Measurements from ENCODE around the gene GLI3. TPM values are rescaled to one million over a fixed set of nuclear protein-coding genes. Genes with fewer than 3 reads are reported as not detected.
A peak's percentile ranks its signal among the peaks of the same experiment; 100 is the strongest.

Gene GLI3
- 0.08 and 0.10 TPM in 2 replicates for polyA plus RNA-seq (2012; rRNA removed)
- 0.03 and 0.08 TPM in 2 replicates for polyA plus RNA-seq (2012; cell fraction: cytosol; rRNA removed)
- 0.01 and 0.05 TPM in 2 replicates for polyA plus RNA-seq (2012; cell fraction: nucleus; rRNA removed)

- no peaks in the 10 kb centered on the region for H4K20me1 ChIP-seq (ENCODE audit: insufficient read depth)
- H3K9me3 ChIP-seq = no peaks in the 10 kb centered on the region
- H3K4me1 ChIP-seq (ENCODE audit: control insufficient read depth in 1 of 2, insufficient read depth in 2 of 2, low read depth in 1 of 2, low read length in 1 of 2) = peaks cover 0 to 4% of the 10 kb centered on the region in 2 experiments; a peak in 2 of 4 replicates
- H3K79me2 ChIP-seq (ENCODE audit: insufficient read depth) = no peaks in the 10 kb centered on the region
- peaks cover 7% of the 10 kb centered on the region for H3F3A ChIP-seq (replicated peaks; ENCODE audit: insufficient read depth)
- peak within 1 kb of the TSS; percentile 49 to 77 for H3K4me3 ChIP-seq (ENCODE audit: low read depth in 2 of 2, low read length in 1 of 2)
- H3K27ac ChIP-seq (ENCODE audit: low read depth in 2 of 2, low read length in 1 of 2) = no peak within 1 kb of the TSS
- CTCF ChIA-PET = no interaction called here
- peak within 1 kb of the TSS; percentile 89 for H2AFZ ChIP-seq (ENCODE audit: low read depth)
- DNase-seq = peak; percentile 54
- H3K9ac ChIP-seq = no peak within 1 kb of the TSS
- no peaks in the 10 kb centered on the region for H3K36me3 ChIP-seq (replicated peaks in 1 of 2; ENCODE audit: control insufficient read depth in 1 of 2, insufficient read depth in 2 of 2, low read length in 1 of 2)
- POLR2A ChIA-PET = no interaction called here
- under 1% methylated on average over 33 of the region's 92 CpGs for WGBS (ENCODE audit: low lambda C conversion rate)
- TF ChIP-seq TAF1 (IDR thresholded peaks at IDR 0.05; ENCODE audit: borderline replicate concordance, low read depth, low read length) (no peak), JUND (IDR thresholded peaks at IDR 0.05) (peak; percentile 45), FOXM1 (IDR thresholded peaks at IDR 0.05; ENCODE audit: low read depth) (no peak), RAD21 (IDR thresholded peaks at IDR 0.05; ENCODE audit: low read length) (no peak), REST (IDR thresholded peaks at IDR 0.05; ENCODE audit: low read depth, low read length) (no peak), FOSL2 (IDR thresholded peaks at IDR 0.05; ENCODE audit: borderline replicate concordance, low read depth) (peak; percentile 68; the same call in 1 of the 2 replicates), USF1 (IDR thresholded peaks at IDR 0.05; ENCODE audit: borderline replicate concordance, low read depth) (no peak), SIN3A (IDR thresholded peaks at IDR 0.05; ENCODE audit: borderline replicate concordance, low read depth, low read length) (no peak), MAX (IDR thresholded peaks at IDR 0.05; ENCODE audit: low read depth) (peak; percentile 20; the same call in 1 of the 2 replicates), POLR2AphosphoS5 (IDR thresholded peaks at IDR 0.05; ENCODE audit: low read depth, low read length) (no peak), ELF1 (IDR thresholded peaks at IDR 0.05) (no peak), NFIC (IDR thresholded peaks at IDR 0.05; ENCODE audit: borderline replicate concordance) (no peak), GABPA (IDR thresholded peaks at IDR 0.05; ENCODE audit: low read depth) (no peak), MEF2A (IDR thresholded peaks at IDR 0.05; ENCODE audit: borderline replicate concordance, low read depth) (no peak), RFX5 (IDR thresholded peaks at IDR 0.05; ENCODE audit: low read length) (no peak)
- TF ChIP-seq, protein P1, sequence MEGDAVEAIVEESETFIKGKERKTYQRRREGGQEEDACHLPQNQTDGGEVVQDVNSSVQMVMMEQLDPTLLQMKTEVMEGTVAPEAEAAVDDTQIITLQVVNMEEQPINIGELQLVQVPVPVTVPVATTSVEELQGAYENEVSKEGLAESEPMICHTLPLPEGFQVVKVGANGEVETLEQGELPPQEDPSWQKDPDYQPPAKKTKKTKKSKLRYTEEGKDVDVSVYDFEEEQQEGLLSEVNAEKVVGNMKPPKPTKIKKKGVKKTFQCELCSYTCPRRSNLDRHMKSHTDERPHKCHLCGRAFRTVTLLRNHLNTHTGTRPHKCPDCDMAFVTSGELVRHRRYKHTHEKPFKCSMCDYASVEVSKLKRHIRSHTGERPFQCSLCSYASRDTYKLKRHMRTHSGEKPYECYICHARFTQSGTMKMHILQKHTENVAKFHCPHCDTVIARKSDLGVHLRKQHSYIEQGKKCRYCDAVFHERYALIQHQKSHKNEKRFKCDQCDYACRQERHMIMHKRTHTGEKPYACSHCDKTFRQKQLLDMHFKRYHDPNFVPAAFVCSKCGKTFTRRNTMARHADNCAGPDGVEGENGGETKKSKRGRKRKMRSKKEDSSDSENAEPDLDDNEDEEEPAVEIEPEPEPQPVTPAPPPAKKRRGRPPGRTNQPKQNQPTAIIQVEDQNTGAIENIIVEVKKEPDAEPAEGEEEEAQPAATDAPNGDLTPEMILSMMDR (IDR thresholded peaks at IDR 0.05) = peak; percentile 38
- TF ChIP-seq, protein P2, sequence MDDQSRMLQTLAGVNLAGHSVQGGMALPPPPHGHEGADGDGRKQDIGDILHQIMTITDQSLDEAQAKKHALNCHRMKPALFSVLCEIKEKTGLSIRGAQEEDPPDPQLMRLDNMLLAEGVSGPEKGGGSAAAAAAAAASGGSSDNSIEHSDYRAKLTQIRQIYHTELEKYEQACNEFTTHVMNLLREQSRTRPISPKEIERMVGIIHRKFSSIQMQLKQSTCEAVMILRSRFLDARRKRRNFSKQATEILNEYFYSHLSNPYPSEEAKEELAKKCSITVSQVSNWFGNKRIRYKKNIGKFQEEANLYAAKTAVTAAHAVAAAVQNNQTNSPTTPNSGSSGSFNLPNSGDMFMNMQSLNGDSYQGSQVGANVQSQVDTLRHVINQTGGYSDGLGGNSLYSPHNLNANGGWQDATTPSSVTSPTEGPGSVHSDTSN (IDR thresholded peaks at IDR 0.05) = peak; percentile 93
- no peaks in the 10 kb centered on the region for H3K9me2 ChIP-seq
- peak within 1 kb of the TSS; percentile 97 for H3K4me2 ChIP-seq
- peaks cover 87% of the 10 kb centered on the region for H3K27me3 ChIP-seq (ENCODE audit: insufficient read depth)
Observed at GRCh38 chr7:42236976-42237810, at the start of gene GLI3. GLI3 (minus strand) TSS chr7:42237209; CDS start chr7:42223253, 13,956 bp downstream.

All from SK-N-SH (cell line).